ENCODE measurements around the gene SLC37A1. TPM values are rescaled to one million over a fixed set of nuclear protein-coding genes. Genes with fewer than 3 reads are reported as not detected.
"Not testable (repeated sequence)": the region's sequence is repeated elsewhere in the genome, so short reads cannot be mapped to it uniquely, and the experiment has no call there.

SLC37A1 gene
- total and polyA plus RNA-seq, 8 donors = 8.9 to 26.8 (median 10.5) TPM

GRCh38 chr21:42626171-42626570 is 112.5 kb downstream of the SLC37A1 start:
- Histone ChIP-seq H3K27ac (no peak overlapping the region), H3K4me1 (no peaks in the 10 kb centered on the region), H3K27me3 (peaks cover 0 to 5% of the 10 kb centered on the region in 2 donors), H3K9me3 (no peaks in the 10 kb centered on the region), H3K36me3 (no peaks in the 10 kb centered on the region), H3K4me3 (no peak overlapping the region)
- DNase-seq (no peak), ATAC-seq (no peak)
- TF ChIP-seq CTCF (IDR thresholded peaks at IDR 0.05) = no peak
- intact Hi-C loops (cut with DNase I) = no loop called here

- no peak for TF ChIP-seq CTCF (IDR thresholded peaks at IDR 0.05)
- intact Hi-C loops (cut with DNase I) = no loop called here
- H3K4me3 ChIP-seq = no peak overlapping the region
- H3K27me3 ChIP-seq = peaks cover 0 to 5% of the 10 kb centered on the region in 2 donors
- ATAC-seq = peak; percentile 33
- H3K27ac ChIP-seq = no peak overlapping the region
- H3K9me3 ChIP-seq = no peaks in the 10 kb centered on the region
- DNase-seq = no peak
- H3K4me1 ChIP-seq = no peaks in the 10 kb centered on the region
- no peaks in the 10 kb centered on the region for H3K36me3 ChIP-seq
Observed at GRCh38 chr21:42627527-42628289, 114.1 kb downstream of the SLC37A1 start.

GRCh38 chr21:42628466-42629061 is 114.9 kb downstream of the SLC37A1 start:
- ATAC-seq; DNase-seq; intact Hi-C loops (cut with DNase I); H3K27ac ChIP-seq; H3K9me3 ChIP-seq; H3K36me3 ChIP-seq; H3K27me3 ChIP-seq; H3K4me1 ChIP-seq; H3K4me3 ChIP-seq: not testable (repeated sequence)

DNA sequence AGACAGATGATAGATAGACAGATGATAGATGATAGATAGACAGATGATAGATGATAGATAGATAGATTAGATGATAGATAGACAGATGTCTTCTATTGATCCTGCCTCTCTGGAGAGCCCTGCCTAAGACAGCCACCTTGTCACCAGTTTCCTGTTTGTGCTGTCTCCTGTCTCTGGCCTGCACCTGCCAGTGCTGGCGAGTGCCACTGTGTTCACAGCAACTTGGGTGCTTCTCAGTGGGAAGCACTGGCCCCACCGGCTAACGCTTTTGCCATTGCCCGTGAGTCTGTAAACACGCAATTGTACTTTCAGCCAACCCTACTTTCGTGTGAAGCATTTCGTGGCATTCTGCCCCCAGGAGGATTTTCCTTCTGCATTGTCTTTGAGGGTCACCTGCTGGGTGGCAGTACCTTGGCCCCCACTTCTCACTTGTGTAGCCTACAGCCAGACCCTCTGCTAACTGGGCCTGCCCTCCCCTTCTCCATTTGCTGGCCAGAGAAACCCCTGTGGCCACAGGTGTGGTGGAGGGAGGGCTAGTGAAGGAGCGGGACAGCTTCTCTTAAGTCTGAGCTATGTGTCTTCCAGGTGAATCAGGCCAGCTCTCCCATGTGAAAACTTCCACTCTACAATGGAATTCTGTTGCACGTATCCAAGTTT is 116.4 kb downstream of the SLC37A1 start:
- Histone ChIP-seq H3K4me3 (no peak overlapping the region), H3K27ac (no peak overlapping the region), H3K4me1 (no peaks in the 10 kb centered on the region), H3K27me3 (peaks cover 0 to 2% of the 10 kb centered on the region in 2 donors), H3K36me3 (no peaks in the 10 kb centered on the region), H3K9me3 (no peaks in the 10 kb centered on the region)
- ATAC-seq = no peak
- intact Hi-C loops (cut with DNase I) = no loop called here
- DNase-seq = no peak
- no peak for TF ChIP-seq CTCF (IDR thresholded peaks at IDR 0.05)

DNA sequence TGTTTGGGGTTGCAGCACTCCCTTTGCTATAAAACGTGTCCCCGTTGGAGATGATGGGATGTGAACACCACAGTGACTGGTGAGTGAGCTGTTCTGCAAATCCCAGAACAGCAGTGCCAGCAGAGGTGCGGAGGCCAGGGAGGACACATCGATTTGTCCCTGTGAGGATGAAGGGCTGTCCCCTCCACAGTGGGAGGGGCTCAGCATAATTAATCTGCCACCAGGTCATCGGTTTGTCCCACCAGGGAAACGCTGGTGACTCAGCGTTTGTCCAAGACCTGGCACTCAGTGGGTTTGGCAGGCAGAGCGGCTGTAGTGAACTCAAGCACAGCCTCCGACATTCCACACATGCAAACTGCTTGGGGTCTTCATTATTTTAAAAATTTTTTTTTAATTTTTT is 117.0 kb downstream of the SLC37A1 start:
- Histone ChIP-seq H3K9me3 (no peaks in the 10 kb centered on the region), H3K27ac (no peak overlapping the region), H3K36me3 (no peaks in the 10 kb centered on the region), H3K4me3 (no peak overlapping the region), H3K27me3 (no peaks in the 10 kb centered on the region), H3K4me1 (no peaks in the 10 kb centered on the region)
- intact Hi-C loops (cut with DNase I) = no loop called here
- no peak for DNase-seq
- ATAC-seq = no peak
- TF ChIP-seq CTCF (IDR thresholded peaks at IDR 0.05) = no peak

Other genes starting within 250 kb of the SLC37A1 start
- gene TFF3, start 198.4 kb upstream of the SLC37A1 start, total RNA-seq = 10 to 100 TPM in 1 of 2 donors, 1 to 10 TPM in 1; 5.5 to 11.1 TPM
- gene TFF3, start 198.4 kb upstream of the SLC37A1 start, polyA plus RNA-seq (ENCODE audit: insufficient read length in 6 of 6) = 10 to 100 TPM in 4 of 6 donors, 1 to 10 TPM in 2; 8.4 to 20.0 (median 15.0) TPM
- gene TFF2, start 162.9 kb upstream of the SLC37A1 start, total RNA-seq = not detected
- gene TFF2, start 162.9 kb upstream of the SLC37A1 start, polyA plus RNA-seq (ENCODE audit: insufficient read length in 6 of 6) = not detected
- gene TFF1, start 147.3 kb upstream of the SLC37A1 start, total RNA-seq = not detected
- not detected for gene TFF1, start 147.3 kb upstream of the SLC37A1 start, polyA plus RNA-seq (ENCODE audit: insufficient read length in 6 of 6)
- 1 to 10 TPM; 2.9 to 4.8 TPM for gene TMPRSS3, start 117.8 kb upstream of the SLC37A1 start, total RNA-seq
- under 1 TPM; 0.43 to 0.93 (median 0.76) TPM for gene TMPRSS3, start 117.8 kb upstream of the SLC37A1 start, polyA plus RNA-seq (ENCODE audit: insufficient read length in 6 of 6)
- gene UBASH3A, start 110.0 kb upstream of the SLC37A1 start, total RNA-seq = 1 to 10 TPM in 1 of 2 donors, under 1 TPM in 1; 0.67 to 1.3 TPM
- under 1 TPM; 0.08 to 0.38 (median 0.15) TPM for gene UBASH3A, start 110.0 kb upstream of the SLC37A1 start, polyA plus RNA-seq (ENCODE audit: insufficient read length in 6 of 6)
- gene RSPH1, start 17.6 kb upstream of the SLC37A1 start, total RNA-seq = 10 to 100 TPM in 1 of 2 donors, under 1 TPM in 1; 0.73 to 10.7 TPM
- 10 to 100 TPM in 4 of 6 donors, 1 to 10 TPM in 2; 4.2 to 27.3 (median 16.7) TPM for gene RSPH1, start 17.6 kb upstream of the SLC37A1 start, polyA plus RNA-seq (ENCODE audit: insufficient read length in 6 of 6)
- gene PDE9A, start 139.8 kb downstream of the SLC37A1 start, total RNA-seq = 1 to 10 TPM; 5.1 to 9.6 TPM
- 10 to 100 TPM; 20.7 to 24.2 (median 23.3) TPM for gene PDE9A, start 139.8 kb downstream of the SLC37A1 start, polyA plus RNA-seq (ENCODE audit: insufficient read length in 6 of 6)